Subcutaneous abdominal adipose tissue (tissue), 5 donors: ENCODE results near the gene FSTL4.

Source experiments
- H3K27ac ChIP-seq: one replicate; pipeline ENCODE4 v1.7.0; 2013; ENCODE audit warnings: low read depth, mild to moderate bottlenecking, inconsistent platforms, low read length, moderate library complexity
- H3K27me3 ChIP-seq, 5 donors: one replicate each; pipeline ENCODE4 v1.7.0; 2013; ENCODE audit warnings: low read length in 5 of 5, inconsistent platforms in 1 of 5; ENCODE audit not compliant: control insufficient read depth in 5 of 5, insufficient read depth in 4 of 5
- H3K36me3 ChIP-seq, 5 donors: one replicate each; pipeline ENCODE4 v1.7.0; 2013; ENCODE audit warnings: low read length in 5 of 5; ENCODE audit not compliant: control insufficient read depth in 5 of 5, insufficient read depth in 5 of 5
- H3K4me1 ChIP-seq, 5 donors: one replicate each; pipeline ENCODE4 v1.7.0; 2013; ENCODE audit warnings: low read length in 5 of 5, mild to moderate bottlenecking in 3 of 5, moderate library complexity in 1 of 5; ENCODE audit not compliant: control insufficient read depth in 5 of 5, insufficient read depth in 5 of 5
- H3K4me3 ChIP-seq, 5 donors: one replicate each; pipeline ENCODE4 v1.7.0; 2013; ENCODE audit warnings: low read length in 5 of 5, low read depth in 1 of 5
- H3K9ac ChIP-seq, 5 donors: one replicate each; pipeline ENCODE4 v1.7.0; 2013; ENCODE audit warnings: low read length in 5 of 5, mild to moderate bottlenecking in 4 of 5, moderate library complexity in 3 of 5
- H3K9me3 ChIP-seq, 5 donors: one replicate each; pipeline ENCODE4 v1.7.0; 2013; ENCODE audit warnings: low read length in 5 of 5; ENCODE audit not compliant: control insufficient read depth in 5 of 5
- donor health status: healthy.
- donor health status: healthy.
- donor health status: healthy.
- donor health status: healthy.
- donor health status: healthy.

The FSTL4 gene

DNA sequence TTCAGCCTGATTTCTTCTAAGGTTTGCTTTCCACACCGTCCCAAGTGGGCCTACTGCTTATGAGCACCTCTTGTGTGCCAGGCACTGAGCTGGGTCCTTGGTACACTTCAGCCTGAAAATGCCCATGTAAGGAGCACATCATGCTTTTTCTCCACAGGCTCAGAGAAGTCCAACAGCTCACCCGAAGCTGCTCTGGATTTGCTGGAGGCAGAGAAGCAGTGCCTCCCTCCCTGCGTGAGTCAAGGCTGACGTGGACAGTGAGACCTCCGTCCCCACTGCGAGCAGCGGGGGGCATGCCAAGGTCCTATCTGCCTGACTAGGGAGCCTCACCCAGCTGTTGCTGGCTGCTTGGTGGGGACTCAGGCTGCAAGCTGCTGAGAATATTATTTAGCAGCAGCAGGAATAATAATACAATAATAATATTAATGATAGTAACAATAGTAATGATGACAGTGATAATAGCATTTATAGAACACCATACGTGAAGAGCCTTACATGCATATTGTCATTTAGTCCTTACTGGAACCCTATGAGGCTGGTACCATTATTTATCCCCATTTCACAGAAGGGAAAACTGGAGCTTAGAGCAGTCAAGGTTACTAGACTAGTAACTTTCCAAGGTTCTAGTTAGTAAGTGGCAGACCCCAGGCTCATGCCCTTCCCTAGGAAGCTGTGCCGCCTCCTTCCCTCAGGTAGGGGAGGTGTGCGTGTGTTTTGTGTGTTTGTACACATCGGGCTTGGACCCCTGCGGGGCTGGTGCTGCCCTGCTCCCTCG, 365.8 kb downstream of the FSTL4 start:
- H3K9ac ChIP-seq: no peak overlapping the region
- no peaks in the 10 kb centered on the region for H3K9me3 ChIP-seq
- H3K4me3 ChIP-seq: no peak overlapping the region
- H3K27me3 ChIP-seq: no peaks in the 10 kb centered on the region
- no peak overlapping the region for H3K27ac ChIP-seq
- H3K4me1 ChIP-seq: peaks cover 0 to 16% (median 0%) of the 10 kb centered on the region in 5 donors
- H3K36me3 ChIP-seq: no peaks in the 10 kb centered on the region

DNA sequence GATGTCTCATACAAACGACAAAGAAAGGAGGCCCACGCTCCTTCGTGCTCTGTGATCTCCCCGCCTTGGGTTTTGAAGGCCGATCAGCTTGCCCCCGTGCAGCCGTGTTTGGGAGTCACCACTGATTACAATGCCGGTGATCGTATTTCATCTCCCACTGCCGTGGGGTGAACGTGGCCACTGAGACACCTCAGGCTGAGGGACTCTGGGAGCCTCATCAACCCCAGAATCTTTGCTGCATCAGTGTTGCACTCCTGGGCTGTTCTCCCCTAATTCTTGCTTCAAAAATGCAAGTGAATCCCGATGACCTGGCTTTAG, 366.3 kb downstream of the FSTL4 start:
- Histone ChIP-seq H3K36me3 (no peaks in the 10 kb centered on the region), H3K9me3 (no peaks in the 10 kb centered on the region), H3K9ac (no peak overlapping the region), H3K4me3 (no peak overlapping the region), H3K27ac (no peak overlapping the region), H3K4me1 (peaks cover 0 to 16% (median 0%) of the 10 kb centered on the region in 5 donors), H3K27me3 (no peaks in the 10 kb centered on the region)

DNA sequence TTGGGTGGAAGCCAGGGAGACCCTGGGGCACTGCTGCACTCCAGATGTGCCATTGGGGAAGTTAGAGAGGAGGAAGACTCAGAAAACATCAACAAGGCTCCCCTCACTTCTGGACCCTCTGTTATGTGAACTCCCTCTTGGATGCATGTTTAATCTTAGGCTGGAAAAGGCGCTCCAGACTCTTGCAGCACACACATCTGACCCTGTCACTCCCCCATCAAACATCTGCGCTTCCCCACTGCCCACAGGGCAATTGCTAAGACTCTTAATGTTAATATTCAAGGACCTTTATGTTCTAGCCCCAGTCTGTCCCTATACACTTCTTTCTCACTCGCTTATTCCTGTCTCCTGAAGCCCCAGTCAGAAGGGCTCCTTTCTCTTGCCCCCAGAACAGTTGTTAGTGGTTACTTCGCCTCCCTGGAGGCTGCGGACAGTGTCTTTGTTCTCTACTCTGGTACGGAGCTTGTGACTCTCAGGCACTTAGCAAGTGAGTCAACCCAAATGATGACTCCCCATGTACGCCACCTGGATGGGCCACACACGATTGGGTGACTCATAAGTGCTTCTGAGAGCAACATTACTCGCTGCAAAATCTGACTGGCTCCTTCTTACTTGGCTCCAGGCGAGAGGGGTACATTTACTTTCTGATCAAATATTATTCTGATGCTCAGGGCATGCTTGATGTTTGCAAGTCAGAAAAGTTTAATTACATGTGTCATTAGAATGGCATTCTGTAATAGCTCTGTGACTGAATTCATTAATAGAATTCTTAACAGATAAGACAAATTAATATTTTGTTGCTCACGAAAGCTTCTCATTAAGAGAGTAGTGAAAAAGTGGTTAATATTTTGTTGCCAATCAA, 366.9 kb downstream of the FSTL4 start:
- Histone ChIP-seq H3K27me3 (no peaks in the 10 kb centered on the region), H3K4me3 (no peak overlapping the region), H3K4me1 (peaks cover 0 to 16% (median 0%) of the 10 kb centered on the region in 5 donors), H3K27ac (no peak overlapping the region), H3K36me3 (no peaks in the 10 kb centered on the region), H3K9me3 (no peaks in the 10 kb centered on the region), H3K9ac (no peak overlapping the region)

DNA sequence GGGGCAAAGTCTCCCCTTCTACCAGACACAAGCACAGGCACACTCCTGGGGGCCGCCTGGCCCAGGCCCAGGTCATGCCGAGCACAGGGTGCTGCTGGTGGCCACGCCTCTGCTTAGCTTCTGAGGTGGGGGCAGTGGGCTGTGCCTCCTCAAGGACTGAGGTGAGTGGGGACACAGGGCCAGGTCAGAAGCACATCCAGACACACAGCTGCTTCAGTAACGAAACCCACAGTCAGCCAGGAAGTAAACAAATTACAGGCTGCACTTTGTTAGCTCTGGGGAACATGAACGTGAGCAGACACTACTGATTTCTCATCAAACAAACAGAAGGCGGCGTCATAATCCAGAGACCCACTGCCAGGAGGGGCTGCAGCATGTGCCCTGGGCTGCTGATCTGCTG, 368.1 kb downstream of the FSTL4 start:
- Histone ChIP-seq H3K4me3 (no peak overlapping the region), H3K4me1 (peaks cover 0 to 16% (median 0%) of the 10 kb centered on the region in 5 donors), H3K9me3 (no peaks in the 10 kb centered on the region), H3K27me3 (no peaks in the 10 kb centered on the region), H3K27ac (no peak overlapping the region), H3K36me3 (no peaks in the 10 kb centered on the region), H3K9ac (no peak overlapping the region)

DNA sequence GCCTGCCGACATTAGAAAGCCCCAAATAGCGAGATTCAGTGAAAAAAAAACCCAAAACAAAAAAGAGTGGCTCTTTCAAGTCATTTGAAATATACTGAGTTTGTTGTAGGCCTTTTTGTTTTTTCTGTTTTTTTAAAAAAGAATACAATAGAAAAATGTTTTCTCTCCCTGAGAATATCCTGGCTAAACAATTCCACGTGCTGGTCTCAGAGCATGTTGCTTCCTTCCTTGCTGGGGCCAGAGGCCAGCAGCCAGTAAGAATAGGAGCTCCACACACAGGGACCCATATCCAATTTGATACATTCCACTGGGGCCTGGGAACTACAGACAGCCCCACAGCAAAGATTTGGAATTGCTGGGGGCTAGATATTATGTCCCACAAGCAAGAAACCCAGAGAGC, 369.1 kb downstream of the FSTL4 start:
- peaks cover 0 to 3% (median 0%) of the 10 kb centered on the region in 5 donors for H3K27me3 ChIP-seq
- no peaks in the 10 kb centered on the region for H3K36me3 ChIP-seq
- peaks cover 0 to 16% (median 0%) of the 10 kb centered on the region in 5 donors for H3K4me1 ChIP-seq
- no peak overlapping the region for H3K4me3 ChIP-seq
- no peaks in the 10 kb centered on the region for H3K9me3 ChIP-seq
- H3K27ac ChIP-seq: no peak overlapping the region
- H3K9ac ChIP-seq: no peak overlapping the region

DNA sequence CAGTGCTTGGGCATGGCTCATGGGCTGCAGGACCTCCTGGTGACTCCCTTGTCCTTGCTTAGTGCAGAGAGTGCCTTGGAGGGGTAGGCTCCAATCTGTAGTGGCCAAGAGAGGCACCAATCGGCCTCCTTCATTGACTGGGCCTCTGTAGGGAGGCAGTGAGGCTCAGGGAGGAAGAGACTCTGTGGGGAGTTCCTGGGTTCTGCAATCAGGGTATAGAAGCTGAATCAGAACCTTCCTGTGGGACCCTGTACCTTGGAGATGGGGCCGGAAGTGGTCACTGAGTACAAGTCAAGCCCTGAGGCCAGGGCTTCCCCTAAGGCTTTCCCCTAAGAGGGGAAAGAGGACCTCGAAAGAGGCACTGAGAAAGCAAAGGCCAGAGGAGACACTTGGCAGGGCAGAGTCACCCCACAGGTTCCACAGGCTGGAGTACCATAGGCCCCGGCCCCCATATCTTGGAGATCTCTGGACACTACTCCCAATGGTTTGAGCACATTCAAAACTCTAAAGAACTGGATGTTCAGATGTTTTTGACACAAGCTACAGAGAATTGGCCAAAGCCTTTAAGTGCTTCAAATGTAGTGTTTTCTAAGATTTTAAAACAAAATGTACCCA, 370.0 kb downstream of the FSTL4 start:
- Histone ChIP-seq H3K27ac (no peak overlapping the region), H3K9me3 (no peaks in the 10 kb centered on the region), H3K9ac (no peak overlapping the region), H3K4me3 (no peak overlapping the region), H3K36me3 (no peaks in the 10 kb centered on the region), H3K27me3 (peaks cover 0 to 3% (median 0%) of the 10 kb centered on the region in 5 donors), H3K4me1 (peaks cover 0 to 16% (median 0%) of the 10 kb centered on the region in 5 donors)

DNA sequence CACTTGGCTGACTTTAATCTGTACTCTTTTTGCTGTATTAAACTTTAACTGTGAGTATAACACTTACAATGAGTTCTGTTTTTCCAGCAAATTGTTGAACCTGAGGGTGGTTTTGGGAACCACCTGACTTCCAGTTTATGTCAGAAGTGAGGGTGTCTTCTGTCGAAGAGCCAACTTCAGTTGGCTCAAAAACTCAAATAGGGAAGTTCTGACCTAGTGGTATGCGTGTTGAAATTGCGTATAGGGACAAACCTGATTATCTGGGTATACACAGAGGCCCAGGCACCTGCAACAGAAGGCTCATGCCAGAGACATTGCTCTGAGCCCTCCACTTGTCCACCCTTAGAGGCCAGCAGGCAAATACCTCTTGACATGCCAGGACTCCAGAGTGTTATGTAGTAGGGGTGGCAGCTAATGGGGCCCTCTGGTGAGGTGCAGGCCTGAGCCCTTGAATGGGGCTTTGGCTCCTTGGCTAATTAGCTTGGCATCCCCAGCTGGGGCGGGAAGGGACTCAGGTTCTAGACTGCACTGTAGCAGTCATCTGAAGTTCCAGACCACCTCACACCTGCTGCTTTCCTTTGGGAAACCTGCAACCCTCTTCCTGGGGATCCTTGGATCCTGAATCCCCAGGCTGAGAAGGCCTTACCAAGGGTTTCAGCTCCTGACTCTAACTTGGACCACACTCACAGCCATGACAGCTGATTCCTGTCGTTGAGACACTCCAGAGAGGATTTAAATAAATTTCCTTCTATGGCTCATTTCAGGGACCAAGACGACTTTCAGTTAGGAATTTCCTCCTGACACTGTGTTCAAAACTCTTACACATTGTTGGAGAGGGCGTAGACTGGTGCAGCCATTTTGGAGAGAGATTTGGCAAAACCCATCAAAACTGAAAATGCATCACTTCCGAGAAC, 370.9 kb downstream of the FSTL4 start:
- no peak overlapping the region for H3K27ac ChIP-seq

DNA sequence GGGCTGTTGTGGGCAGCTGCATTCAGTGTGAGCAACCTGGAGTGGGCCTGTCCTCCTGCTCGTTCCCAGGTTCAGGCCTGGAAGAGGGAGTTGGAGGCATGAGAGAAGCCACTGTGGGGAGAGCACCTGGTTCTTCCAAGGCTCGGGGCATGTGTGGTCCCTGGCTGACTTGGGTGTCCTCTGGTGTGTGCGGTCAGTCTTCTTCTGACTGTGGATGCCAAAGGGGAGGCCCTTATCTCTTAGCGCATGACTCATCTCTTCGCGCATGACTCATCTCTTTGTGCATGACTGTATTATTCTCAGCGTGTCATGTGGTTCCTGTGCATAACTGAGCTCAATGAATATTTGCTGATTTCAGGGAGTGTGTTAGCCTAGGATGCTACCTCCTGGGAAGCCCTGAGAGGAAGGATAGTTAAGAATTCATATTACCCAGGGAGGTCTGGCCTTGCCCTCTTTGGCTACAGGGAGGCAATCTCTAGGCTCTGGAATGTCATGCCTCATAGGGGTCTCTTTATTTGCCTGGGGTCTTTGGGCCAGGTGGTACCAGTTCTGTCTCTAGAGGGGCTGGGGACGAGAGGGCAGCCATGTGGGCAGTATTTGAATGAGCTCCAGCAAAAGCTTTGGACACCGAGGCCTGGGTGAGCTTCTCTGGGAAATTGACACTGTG, 371.8 kb downstream of the FSTL4 start:
- Histone ChIP-seq H3K27ac (no peak overlapping the region), H3K9ac (no peak overlapping the region), H3K4me3 (no peak overlapping the region), H3K27me3 (peaks cover 0 to 6% (median 3%) of the 10 kb centered on the region in 5 donors), H3K9me3 (no peaks in the 10 kb centered on the region), H3K4me1 (peaks cover 0 to 16% (median 0%) of the 10 kb centered on the region in 5 donors), H3K36me3 (no peaks in the 10 kb centered on the region)

More for the DNA sequence above, 370.9 kb downstream of the FSTL4 start:
- Histone ChIP-seq H3K9ac (no peak overlapping the region), H3K9me3 (no peaks in the 10 kb centered on the region), H3K27me3 (peaks cover 0 to 4% (median 3%) of the 10 kb centered on the region in 5 donors), H3K4me1 (peaks cover 0 to 16% (median 0%) of the 10 kb centered on the region in 5 donors), H3K36me3 (no peaks in the 10 kb centered on the region), H3K4me3 (no peak overlapping the region)
